Colonic mucosa (tissue), 4 donors: ENCODE results near the gene STX16. TPM values are rescaled to one million over a fixed set of nuclear protein-coding genes. Genes with fewer than 3 reads are reported as not detected.

Source experiments
- DNase-seq: peaks from one replicate; pipeline ENCODE4 v3.0.0-alpha.2; 2020
- H3K27ac ChIP-seq: fragments of 200-600 bp; one replicate; pipeline ENCODE4 v1.8.0; 2021
- H3K27me3 ChIP-seq: fragments of 200-600 bp; one replicate; pipeline ENCODE4 v1.8.0; 2021
- H3K36me3 ChIP-seq: fragments of 200-600 bp; one replicate; pipeline ENCODE4 v1.8.0; 2021
- H3K4me1 ChIP-seq: fragments of 200-600 bp; one replicate; pipeline ENCODE4 v1.8.0; 2021; ENCODE audit warnings: mild to moderate bottlenecking
- H3K4me3 ChIP-seq: fragments of 200-600 bp; one replicate; pipeline ENCODE4 v1.8.0; 2021
- H3K9ac ChIP-seq, 2 donors: one replicate each; pipeline ENCODE4 v1.7.0; 2013; ENCODE audit warnings: control low read depth in 2 of 2, low read depth in 2 of 2, low read length in 2 of 2
- H3K9me3 ChIP-seq: fragments of 200-600 bp; one replicate; pipeline ENCODE4 v1.8.0; 2021
- intact Hi-C: fragments of 100-400 bp; cut with DNase I; formaldehyde crosslinking; loops from one replicate; pipeline ENCODE4 v1.14.1; 2022
- total RNA-seq, 2 donors: library from RNA; stranded (reverse); fragmentation: NEBNext Ultra II Directional in 1 of 2; extraction: Animal tissue kit (Norgen Biotek cat#: 25700) in 1 of 2; gene quantifications; one replicate each; pipeline ENCODE4 v1.2.1, GENCODE V29; 2021
- TF ChIP-seq, protein P1 (sequence below): fragments of 200-600 bp; IDR thresholded peaks from one replicate; pipeline ENCODE4 v1.8.0; 2022; ENCODE audit warnings: antibody characterized with exemption, mild to moderate bottlenecking
- donor health status: healthy.
- donor health status: DM: no; HTN: no; CAD: no.
- donor health status: DM: no; HTN: no; CAD: no.

Gene STX16
- total RNA-seq, 2 donors from 2014 or later, result 36.3 to 38.3 TPM

DNA sequence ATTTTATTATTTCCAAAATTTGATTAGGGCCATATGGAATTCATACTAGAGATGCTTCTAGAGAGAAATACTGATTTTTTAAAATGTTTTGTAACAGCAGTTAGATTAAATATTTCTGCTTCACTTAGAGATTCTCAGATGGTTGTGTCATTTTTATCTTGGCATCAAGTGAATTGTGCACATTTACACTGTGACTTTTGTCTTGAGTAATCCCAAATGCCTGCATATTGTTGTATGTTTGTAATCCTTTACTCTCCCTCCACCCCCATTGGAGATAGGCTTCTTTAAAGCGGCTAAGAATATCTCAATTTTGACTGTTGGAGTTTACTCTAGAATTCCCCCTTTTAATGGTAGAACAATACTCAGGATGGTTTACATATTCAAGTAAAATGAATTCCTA is 19.0 kb downstream of the STX16 start:
- H3K9me3 ChIP-seq, result no peaks in the 10 kb centered on the region
- TF ChIP-seq, protein P1, sequence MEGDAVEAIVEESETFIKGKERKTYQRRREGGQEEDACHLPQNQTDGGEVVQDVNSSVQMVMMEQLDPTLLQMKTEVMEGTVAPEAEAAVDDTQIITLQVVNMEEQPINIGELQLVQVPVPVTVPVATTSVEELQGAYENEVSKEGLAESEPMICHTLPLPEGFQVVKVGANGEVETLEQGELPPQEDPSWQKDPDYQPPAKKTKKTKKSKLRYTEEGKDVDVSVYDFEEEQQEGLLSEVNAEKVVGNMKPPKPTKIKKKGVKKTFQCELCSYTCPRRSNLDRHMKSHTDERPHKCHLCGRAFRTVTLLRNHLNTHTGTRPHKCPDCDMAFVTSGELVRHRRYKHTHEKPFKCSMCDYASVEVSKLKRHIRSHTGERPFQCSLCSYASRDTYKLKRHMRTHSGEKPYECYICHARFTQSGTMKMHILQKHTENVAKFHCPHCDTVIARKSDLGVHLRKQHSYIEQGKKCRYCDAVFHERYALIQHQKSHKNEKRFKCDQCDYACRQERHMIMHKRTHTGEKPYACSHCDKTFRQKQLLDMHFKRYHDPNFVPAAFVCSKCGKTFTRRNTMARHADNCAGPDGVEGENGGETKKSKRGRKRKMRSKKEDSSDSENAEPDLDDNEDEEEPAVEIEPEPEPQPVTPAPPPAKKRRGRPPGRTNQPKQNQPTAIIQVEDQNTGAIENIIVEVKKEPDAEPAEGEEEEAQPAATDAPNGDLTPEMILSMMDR, result no peak
- peaks cover 9% of the 10 kb centered on the region for H3K36me3 ChIP-seq
- H3K4me3 ChIP-seq, result no peak overlapping the region
- H3K27ac ChIP-seq, result no peak overlapping the region
- intact Hi-C loops, result no loop called here
- no peaks in the 10 kb centered on the region for H3K4me1 ChIP-seq
- H3K27me3 ChIP-seq, result no peaks in the 10 kb centered on the region
- H3K9ac ChIP-seq, result no peak overlapping the region
- no peak for DNase-seq

DNA sequence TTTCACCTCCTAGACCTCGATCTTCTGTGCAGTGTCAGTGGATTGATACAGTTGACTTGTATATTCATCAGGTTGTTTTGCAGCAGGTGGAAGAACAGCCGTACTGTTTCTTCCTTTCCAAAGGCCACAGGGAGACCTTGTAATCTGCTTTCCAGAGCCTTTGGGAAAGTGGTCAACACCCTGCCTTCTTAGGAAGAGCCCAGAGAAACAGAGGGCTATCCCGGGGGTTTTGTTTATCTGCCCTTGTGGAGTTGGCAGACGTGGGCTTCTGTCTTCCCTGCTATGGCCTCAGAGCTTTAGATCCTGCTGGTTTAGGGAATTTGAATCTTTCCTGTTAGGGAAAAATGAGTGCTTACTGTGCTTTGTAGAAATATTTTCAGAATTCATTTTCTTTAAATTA is 19.6 kb downstream of the STX16 start:
- TF ChIP-seq, protein P1, result no peak
- peaks cover 10% of the 10 kb centered on the region for H3K36me3 ChIP-seq
- no peak overlapping the region for H3K9ac ChIP-seq
- intact Hi-C loops, result no loop called here
- no peak overlapping the region for H3K27ac ChIP-seq
- H3K4me1 ChIP-seq, result no peaks in the 10 kb centered on the region
- H3K4me3 ChIP-seq, result no peak overlapping the region
- no peaks in the 10 kb centered on the region for H3K9me3 ChIP-seq
- no peak for DNase-seq
- no peaks in the 10 kb centered on the region for H3K27me3 ChIP-seq

DNA sequence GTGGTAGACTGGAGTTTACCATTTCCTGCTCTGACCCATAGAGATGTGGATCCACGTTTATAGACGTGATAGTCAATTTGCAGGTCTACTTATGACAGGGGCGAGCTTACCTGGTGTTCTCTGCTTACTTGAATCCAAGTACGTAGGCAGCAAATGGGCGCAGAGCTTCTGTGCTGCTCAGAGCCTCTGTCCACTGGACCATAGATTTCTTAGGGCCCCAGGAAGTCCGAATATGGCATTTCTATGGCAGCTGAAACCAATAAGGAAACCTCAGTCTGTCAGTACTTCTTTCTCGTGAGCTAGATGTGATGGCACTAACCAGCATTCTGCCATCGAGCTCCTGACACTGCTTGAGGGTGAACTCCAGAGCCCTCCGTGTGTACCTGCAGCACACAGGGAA is 22.0 kb downstream of the STX16 start:
- Histone ChIP-seq H3K4me1 (no peaks in the 10 kb centered on the region), H3K4me3 (no peak overlapping the region), H3K9me3 (no peaks in the 10 kb centered on the region), H3K27me3 (no peaks in the 10 kb centered on the region), H3K27ac (no peak overlapping the region), H3K36me3 (peaks cover 10% of the 10 kb centered on the region), H3K9ac (no peak overlapping the region)
- DNase-seq, result no peak
- intact Hi-C loops, result no loop called here
- TF ChIP-seq, protein P1, result no peak

DNA sequence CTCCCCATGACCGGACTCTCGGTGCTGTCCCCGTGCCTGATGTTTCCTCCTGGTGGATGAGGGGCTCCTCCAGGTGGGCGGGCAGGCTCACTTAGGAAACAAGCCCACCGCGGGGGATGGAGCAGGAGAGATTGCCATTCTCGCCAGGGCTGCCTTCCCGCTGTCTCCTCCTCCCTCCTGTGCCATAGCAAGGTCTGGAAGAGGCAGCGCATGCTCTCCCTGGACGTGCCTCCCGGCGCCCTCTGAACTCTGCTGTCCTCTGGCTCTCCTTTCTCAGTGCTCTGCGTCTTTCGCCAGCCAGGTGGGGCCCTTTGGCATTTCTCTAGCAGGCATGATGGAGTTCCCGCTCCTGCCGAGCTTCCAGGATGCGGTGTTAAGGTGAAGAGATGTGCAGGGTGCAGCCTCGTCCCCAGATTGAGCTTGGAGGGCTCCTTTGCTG is 24.1 kb downstream of the STX16 start:
- no peaks in the 10 kb centered on the region for H3K27me3 ChIP-seq
- intact Hi-C loops, result no loop called here
- H3K4me1 ChIP-seq, result no peaks in the 10 kb centered on the region
- H3K4me3 ChIP-seq, result no peak overlapping the region
- no peak overlapping the region for H3K9ac ChIP-seq
- TF ChIP-seq, protein P1, result no peak
- no peak overlapping the region for H3K27ac ChIP-seq
- no peaks in the 10 kb centered on the region for H3K9me3 ChIP-seq
- DNase-seq, result no peak
- peaks cover 10% of the 10 kb centered on the region for H3K36me3 ChIP-seq

DNA sequence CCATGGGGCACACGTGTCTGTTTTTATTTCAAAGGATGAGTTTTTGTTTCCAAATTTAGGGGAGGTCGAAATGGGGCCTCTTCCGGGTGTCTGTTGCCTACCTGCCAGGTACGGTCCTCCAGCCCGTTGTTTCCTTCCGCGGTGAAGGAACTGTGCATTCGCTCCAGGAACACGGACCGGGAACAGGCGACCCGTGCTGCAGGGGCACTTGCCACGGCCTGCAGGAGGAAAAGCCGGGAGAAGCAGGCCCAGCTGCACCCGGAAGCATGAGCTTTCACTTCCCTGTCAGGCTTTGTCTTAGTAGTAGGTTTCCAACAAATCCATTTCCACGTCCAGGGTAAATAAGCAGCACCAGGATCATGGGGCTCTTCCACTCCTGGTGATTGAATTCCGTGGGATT is 24.6 kb downstream of the STX16 start:
- TF ChIP-seq, protein P1, result no peak
- H3K4me1 ChIP-seq, result no peaks in the 10 kb centered on the region
- H3K4me3 ChIP-seq, result no peak overlapping the region
- no peak for DNase-seq
- intact Hi-C loops, result no loop called here
- no peaks in the 10 kb centered on the region for H3K9me3 ChIP-seq
- no peak overlapping the region for H3K27ac ChIP-seq
- peaks cover 10% of the 10 kb centered on the region for H3K36me3 ChIP-seq
- H3K9ac ChIP-seq, result no peak overlapping the region
- H3K27me3 ChIP-seq, result no peaks in the 10 kb centered on the region

DNA sequence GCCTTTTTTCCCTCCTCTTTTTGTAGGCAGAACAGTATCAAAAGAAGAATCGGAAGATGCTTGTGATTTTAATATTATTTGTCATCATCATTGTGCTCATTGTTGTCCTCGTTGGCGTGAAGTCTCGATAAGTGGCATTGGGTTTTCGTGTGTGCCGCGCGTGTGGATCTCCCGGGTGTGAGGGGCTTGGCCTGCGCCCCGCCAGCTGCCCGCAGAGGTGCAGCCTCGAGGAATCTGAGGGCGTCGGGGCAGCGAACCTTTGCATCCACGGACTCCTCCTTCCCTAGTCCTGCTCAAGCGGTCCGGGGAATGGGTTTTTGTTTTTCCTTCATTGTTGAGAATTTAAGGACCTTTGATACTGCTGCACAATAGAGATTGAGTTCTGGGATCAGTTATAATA is 25.1 kb downstream of the STX16 start:
- TF ChIP-seq, protein P1, result no peak
- H3K36me3 ChIP-seq, result peaks cover 10% of the 10 kb centered on the region
- intact Hi-C loops, result no loop called here

More for the DNA sequence above, 25.1 kb downstream of the STX16 start:
- H3K27ac ChIP-seq, result no peak overlapping the region
- no peak overlapping the region for H3K4me3 ChIP-seq
- H3K9ac ChIP-seq, result no peak overlapping the region
- no peak for DNase-seq
- no peaks in the 10 kb centered on the region for H3K27me3 ChIP-seq
- no peaks in the 10 kb centered on the region for H3K9me3 ChIP-seq
- no peaks in the 10 kb centered on the region for H3K4me1 ChIP-seq
